HEK293 (cell line): ENCODE results near the gene SMIM13.

Source experiments
- SALL2 ChIP-seq: fragments of 450-650 bp; formaldehyde crosslinking; IDR thresholded peaks from 2 replicates; pipeline ENCODE4 v1.5.0; 2017; ENCODE audit warnings: missing biosample characterization, mild to moderate bottlenecking, missing genetic modification characterization, borderline replicate concordance
- ZIC2 ChIP-seq: fragments of 450-650 bp; formaldehyde crosslinking; IDR thresholded peaks from 2 replicates; pipeline ENCODE4 v1.5.1; 2016; ENCODE audit warnings: missing biosample characterization, missing genetic modification characterization
- ZNF112 ChIP-seq: fragments of 450-650 bp; formaldehyde crosslinking; IDR thresholded peaks from 2 replicates; pipeline ENCODE4 v1.5.0; 2017; ENCODE audit warnings: missing biosample characterization, missing genetic modification characterization
- ZNF121 ChIP-seq: fragments of 450-650 bp; formaldehyde crosslinking; IDR thresholded peaks from 2 replicates; pipeline ENCODE4 v1.5.1; 2016; ENCODE audit warnings: missing biosample characterization, missing genetic modification characterization
- ZNF558 ChIP-seq: fragments of 450-650 bp; formaldehyde crosslinking; IDR thresholded peaks from 2 replicates; pipeline ENCODE4 v1.5.1; 2016; ENCODE audit warnings: missing biosample characterization, missing genetic modification characterization
- TF ChIP-seq, protein P1 (sequence below): fragments of 450-650 bp; formaldehyde crosslinking; IDR thresholded peaks from 2 replicates; pipeline ENCODE4 v1.5.1; 2016; ENCODE audit warnings: missing biosample characterization, missing genetic modification characterization

DNA sequence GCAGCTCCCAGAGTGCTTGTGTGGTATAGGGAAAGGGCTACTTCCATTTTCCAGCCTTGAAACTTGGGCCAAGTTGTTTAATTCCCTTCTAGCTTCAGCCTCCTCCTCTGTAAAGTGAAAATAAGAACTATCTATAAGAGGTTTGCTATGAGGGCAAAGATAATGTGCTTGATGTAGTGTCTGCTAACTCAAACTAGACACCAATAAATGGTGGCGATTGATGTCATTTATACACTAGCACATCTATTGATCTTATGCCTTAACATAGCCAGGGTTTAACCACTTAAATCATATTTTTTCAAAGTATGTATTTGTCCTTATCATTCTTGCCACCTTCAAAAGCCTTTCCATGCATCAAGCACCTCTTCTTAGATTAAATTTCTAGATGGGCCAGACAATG is 83.6 kb downstream of the SMIM13 start:
- TF ChIP-seq ZNF558 (no peak), ZNF121 (tag by site-specific recombination) (no peak), ZNF112 (tag by site-specific recombination) (no peak), SALL2 (no peak), ZIC2 (tag by site-specific recombination) (no peak)
- TF ChIP-seq, protein P1, sequence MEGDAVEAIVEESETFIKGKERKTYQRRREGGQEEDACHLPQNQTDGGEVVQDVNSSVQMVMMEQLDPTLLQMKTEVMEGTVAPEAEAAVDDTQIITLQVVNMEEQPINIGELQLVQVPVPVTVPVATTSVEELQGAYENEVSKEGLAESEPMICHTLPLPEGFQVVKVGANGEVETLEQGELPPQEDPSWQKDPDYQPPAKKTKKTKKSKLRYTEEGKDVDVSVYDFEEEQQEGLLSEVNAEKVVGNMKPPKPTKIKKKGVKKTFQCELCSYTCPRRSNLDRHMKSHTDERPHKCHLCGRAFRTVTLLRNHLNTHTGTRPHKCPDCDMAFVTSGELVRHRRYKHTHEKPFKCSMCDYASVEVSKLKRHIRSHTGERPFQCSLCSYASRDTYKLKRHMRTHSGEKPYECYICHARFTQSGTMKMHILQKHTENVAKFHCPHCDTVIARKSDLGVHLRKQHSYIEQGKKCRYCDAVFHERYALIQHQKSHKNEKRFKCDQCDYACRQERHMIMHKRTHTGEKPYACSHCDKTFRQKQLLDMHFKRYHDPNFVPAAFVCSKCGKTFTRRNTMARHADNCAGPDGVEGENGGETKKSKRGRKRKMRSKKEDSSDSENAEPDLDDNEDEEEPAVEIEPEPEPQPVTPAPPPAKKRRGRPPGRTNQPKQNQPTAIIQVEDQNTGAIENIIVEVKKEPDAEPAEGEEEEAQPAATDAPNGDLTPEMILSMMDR (tag by site-specific recombination), result no peak
